Right kidney (tissue), 9 donors: ENCODE results near the gene XKR8.
A peak's percentile ranks its signal among the peaks of the same experiment; 100 is the strongest.

Experiments
- DNase-seq: peaks from one replicate; pipeline ENCODE4 v3.0.0-alpha.2; 2016
- long read RNA-seq, 8 donors: transcript quantifications; one replicate each; lab custom pipeline, GENCODE V29; 2026

XKR8 gene
- long read RNA-seq, donor 1, transcript XKR8-201 (3 exons, 2,692 nt), result major isoform, 5 of 5 reads
- long read RNA-seq, donor 1, partial matches to known transcripts, result 0 of 5 reads
- long read RNA-seq, donor 1, other reads (novel, unspliced or antisense), result 0 of 5 reads
- long read RNA-seq, donor 2, partial matches to known transcripts, result 0 of 2 reads
- long read RNA-seq, donor 2, other reads (novel, unspliced or antisense), result 0 of 2 reads
- long read RNA-seq, donor 3, partial matches to known transcripts, result 0 of 4 reads
- long read RNA-seq, donor 3, other reads (novel, unspliced or antisense), result 0 of 4 reads
- long read RNA-seq, donor 4, transcript XKR8-201 (3 exons, 2,692 nt), result major isoform, 6 of 6 reads
- long read RNA-seq, donor 4, partial matches to known transcripts, result 0 of 6 reads
- long read RNA-seq, donor 4, other reads (novel, unspliced or antisense), result 0 of 6 reads
- long read RNA-seq, donor 5, partial matches to known transcripts, result 0 of 4 reads
- long read RNA-seq, donor 5, other reads (novel, unspliced or antisense), result 0 of 4 reads
- long read RNA-seq, donor 6, partial matches to known transcripts, result 46 of 49 reads
- long read RNA-seq, donor 6, other reads (novel, unspliced or antisense), result 0 of 49 reads
- long read RNA-seq, donor 7, transcript XKR8-201 (3 exons, 2,692 nt), result major isoform, 6 of 6 reads
- long read RNA-seq, donor 7, partial matches to known transcripts, result 0 of 6 reads
- long read RNA-seq, donor 7, other reads (novel, unspliced or antisense), result 0 of 6 reads
- long read RNA-seq, donor 8, transcript XKR8-201 (3 exons, 2,692 nt), result major isoform, 7 of 7 reads
- long read RNA-seq, donor 8, partial matches to known transcripts, result 0 of 7 reads
- long read RNA-seq, donor 8, other reads (novel, unspliced or antisense), result 0 of 7 reads

- peak; percentile 99 for DNase-seq
Measured at GRCh38 chr1:27959792-27960603, at the start of gene XKR8. XKR8 (plus strand) TSS chr1:27959973; CDS start chr1:27960070, 97 bp downstream.

- no peak for DNase-seq
Measured at GRCh38 chr1:27912429-27912828, 47.3 kb upstream of the XKR8 start.

GRCh38 chr1:27915082-27915575 lies 44.6 kb upstream of the XKR8 start:
- DNase-seq, result no peak

GRCh38 chr1:27922272-27922671 lies 37.5 kb upstream of the XKR8 start:
- no peak for DNase-seq

- DNase-seq, result no peak
Measured at GRCh38 chr1:27928216-27928954, 31.4 kb upstream of the XKR8 start.

GRCh38 chr1:27931184-27931583 lies 28.6 kb upstream of the XKR8 start:
- no peak for DNase-seq

- DNase-seq, result no peak
Measured at GRCh38 chr1:27931759-27932158, 28.0 kb upstream of the XKR8 start.

GRCh38 chr1:27934818-27935549 lies 24.8 kb upstream of the XKR8 start, which contains the start of gene SMPDL3B:
SMPDL3B (plus strand) TSS chr1:27935000; CDS start chr1:27935184, 184 bp downstream.
- peak; percentile 75 for DNase-seq

GRCh38 chr1:27935721-27936120 lies 24.1 kb upstream of the XKR8 start:
- no peak for DNase-seq

- no peak for DNase-seq
Measured at GRCh38 chr1:27936370-27936769, 23.4 kb upstream of the XKR8 start.

GRCh38 chr1:27937524-27937836 lies 22.3 kb upstream of the XKR8 start:
- no peak for DNase-seq

- no peak for DNase-seq
Measured at GRCh38 chr1:27938488-27938887, 21.3 kb upstream of the XKR8 start.

- no peak for DNase-seq
Measured at GRCh38 chr1:27940297-27940696, 19.5 kb upstream of the XKR8 start.

- no peak for DNase-seq
Measured at GRCh38 chr1:27940870-27941560, 18.8 kb upstream of the XKR8 start.

- DNase-seq, result no peak
Measured at GRCh38 chr1:27941671-27942540, 17.9 kb upstream of the XKR8 start.

GRCh38 chr1:27945020-27945419 lies 14.8 kb upstream of the XKR8 start:
- DNase-seq, result no peak

- DNase-seq, result no peak
Measured at GRCh38 chr1:27949027-27949426, 10.7 kb upstream of the XKR8 start.

GRCh38 chr1:27951396-27951795 lies 8.4 kb upstream of the XKR8 start:
- no peak for DNase-seq

GRCh38 chr1:27952147-27952546 lies 7.6 kb upstream of the XKR8 start:
- DNase-seq, result no peak
